SKM-1 treated with dmso at 0.1 percent for 144 hours (cell line): ENCODE data around the gene KDM4C.
A peak's percentile ranks its signal among the peaks of the same experiment; 100 is the strongest.
"Not testable (repeated sequence)": the region's sequence is repeated elsewhere in the genome, so short reads cannot be mapped to it uniquely, and the experiment has no call there.

Source experiments
- DNase-seq: peaks from one replicate; lab custom pipeline; 2025; ENCODE audit not compliant: unreplicated experiment; lab: John Stamatoyannopoulos, UW

KDM4C gene

DNA sequence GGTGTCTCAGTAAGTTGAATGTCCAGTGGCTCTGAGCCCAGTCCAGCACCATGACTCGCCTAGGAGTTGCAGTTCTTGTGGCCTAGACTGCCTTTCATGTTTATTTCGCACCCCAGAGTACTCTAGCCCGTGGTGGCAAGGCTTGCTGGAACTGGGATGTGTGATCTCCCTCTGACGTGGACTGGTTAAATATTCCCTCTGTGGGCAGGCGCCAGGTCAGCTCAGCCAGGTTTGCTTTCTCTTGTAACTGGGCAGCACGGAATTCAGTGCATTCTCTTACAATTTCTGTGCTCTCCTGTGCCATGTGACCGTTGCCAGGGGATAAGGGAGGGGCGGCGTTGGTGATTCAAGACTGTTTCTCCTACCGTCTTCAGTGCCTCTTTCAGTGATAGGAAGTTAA, 270.8 kb downstream of the KDM4C start:
- DNase-seq: no peak

DNA sequence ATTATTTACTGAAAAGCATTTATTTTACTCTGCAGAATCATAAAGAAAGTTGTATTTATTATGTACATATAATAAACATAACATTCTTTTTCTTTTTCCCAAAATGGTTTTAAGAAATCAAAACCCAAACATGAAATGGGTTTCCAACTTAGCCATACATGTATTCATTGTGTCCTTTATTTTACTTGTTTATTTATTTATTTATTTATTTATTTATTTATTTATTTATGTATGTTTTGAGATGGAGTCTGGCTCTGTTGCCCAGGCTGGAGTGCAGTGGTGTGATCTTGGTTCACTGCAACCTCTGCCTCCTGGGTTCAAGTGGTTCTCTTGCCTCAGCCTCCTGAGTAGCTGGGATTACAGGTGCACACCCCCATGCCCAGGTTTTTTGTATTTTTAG, 273.2 kb downstream of the KDM4C start:
- DNase-seq: not testable (repeated sequence)

DNA sequence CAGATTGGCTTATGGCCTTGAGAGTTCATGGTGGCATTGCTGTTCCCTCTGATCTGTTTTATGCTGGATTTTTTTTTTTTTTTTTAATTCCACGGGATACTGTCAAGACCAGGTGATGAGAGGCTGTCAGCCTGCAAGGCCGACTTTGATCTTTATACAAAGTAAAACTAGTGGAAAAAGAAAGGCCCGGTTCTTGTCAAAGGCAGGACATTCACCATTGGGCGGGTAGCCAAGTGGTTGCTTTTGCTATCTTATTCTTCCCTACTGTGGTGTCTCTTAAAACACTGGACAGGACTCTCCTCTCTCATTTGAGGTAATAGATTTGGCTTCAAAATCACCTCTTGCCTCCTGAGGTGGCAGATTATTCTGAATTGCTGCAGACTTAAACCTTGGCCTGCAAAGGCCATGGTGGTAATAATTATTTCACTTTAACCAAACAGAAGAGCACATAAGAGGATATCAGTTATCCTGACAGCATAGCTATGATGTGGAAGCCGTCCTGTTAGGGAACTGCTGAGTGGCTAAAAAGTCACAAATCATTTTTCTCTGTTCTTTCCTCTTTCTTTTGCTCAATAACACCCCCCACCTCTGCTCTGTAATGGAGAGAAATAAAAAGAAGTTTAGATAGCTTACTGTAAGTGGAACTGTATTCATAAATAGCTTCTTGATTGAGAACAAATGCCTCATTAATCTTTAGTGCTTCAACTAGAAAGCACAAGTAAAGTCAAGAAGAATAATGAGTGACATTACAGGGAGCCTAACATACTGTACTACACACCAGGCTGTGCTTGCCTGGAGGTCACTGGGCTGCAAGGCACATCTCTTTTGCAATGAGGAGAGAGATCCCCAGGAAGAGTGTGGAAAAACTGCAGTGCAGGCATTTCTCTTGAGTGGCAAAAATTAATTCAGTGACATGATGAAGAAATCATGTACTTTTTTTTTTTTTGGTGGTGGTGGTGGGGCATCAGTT, 275.6 kb downstream of the KDM4C start:
- DNase-seq: no peak

DNA sequence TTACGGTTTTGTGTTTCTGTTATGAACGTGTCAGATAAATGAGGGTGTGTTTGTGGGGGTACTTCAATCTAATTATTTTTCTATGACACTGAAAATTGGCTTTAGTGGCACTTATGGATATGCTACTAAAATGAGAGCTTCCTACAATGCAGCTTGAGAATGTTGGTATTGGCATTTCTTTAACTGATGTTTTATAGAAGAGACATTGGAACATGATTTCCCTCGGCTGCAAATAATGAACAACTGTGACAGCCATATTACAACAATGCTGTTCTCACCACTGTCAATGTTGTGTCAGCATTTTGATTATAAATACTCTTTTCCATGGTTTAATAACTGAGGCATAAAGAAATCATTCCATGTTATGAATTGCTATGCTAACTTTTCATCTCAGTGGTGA, 279.4 kb downstream of the KDM4C start:
- DNase-seq: no peak

DNA sequence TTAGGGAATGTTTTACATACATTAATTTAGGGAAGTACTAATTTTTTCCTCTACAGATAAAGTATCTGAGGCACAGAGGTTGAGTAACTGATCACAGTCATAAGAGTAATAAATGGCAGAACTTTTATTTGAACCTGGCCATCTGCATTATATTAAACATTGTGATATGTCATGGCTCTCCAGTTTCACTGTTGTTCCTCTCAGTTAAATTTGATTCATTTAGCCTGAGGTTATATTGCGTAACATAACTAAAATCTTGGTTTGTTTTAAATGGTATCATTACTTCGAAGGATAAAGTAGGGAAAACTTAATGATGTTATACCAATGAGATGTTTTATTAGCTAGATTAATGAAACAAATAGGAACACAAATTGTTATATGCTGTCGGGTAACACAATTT, 284.4 kb downstream of the KDM4C start:
- DNase-seq: no peak

DNA sequence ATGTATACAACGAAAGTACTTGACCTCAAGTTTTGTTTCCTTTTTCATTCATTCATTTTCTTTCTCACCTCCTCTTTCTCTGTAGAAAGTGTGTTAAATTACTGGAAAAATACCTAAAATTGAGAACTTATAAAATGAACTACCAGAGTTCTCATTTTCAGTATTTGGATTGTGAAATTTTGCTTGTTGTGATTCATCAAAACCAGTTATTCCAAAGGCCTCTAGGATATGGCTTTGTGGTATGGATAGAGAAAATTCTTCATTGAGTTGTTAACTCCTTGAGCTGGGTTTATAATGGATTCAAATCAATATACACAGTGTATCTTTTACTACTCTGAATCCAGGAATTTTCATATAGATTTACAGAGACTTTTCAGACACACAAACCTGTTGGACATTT, 287.6 kb downstream of the KDM4C start:
- DNase-seq: no peak

DNA sequence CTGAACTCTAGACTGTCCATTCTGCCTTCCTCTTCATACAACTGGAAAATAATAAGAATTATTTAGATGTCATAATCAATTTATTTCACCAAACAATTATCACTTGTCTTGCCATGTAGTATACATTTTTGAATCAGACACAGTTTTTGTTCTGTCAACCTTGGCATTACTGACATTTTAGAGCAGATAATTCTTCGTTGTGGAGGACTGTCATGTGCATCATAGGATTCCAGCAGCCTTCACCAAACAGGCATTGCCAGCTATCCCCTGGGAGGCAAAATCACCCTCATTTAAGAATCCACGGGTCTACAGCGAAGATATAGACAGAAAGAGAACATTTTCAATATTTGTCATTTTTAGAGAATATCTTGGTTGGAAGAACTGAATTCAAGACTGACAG, 293.9 kb downstream of the KDM4C start:
- DNase-seq: no peak

DNA sequence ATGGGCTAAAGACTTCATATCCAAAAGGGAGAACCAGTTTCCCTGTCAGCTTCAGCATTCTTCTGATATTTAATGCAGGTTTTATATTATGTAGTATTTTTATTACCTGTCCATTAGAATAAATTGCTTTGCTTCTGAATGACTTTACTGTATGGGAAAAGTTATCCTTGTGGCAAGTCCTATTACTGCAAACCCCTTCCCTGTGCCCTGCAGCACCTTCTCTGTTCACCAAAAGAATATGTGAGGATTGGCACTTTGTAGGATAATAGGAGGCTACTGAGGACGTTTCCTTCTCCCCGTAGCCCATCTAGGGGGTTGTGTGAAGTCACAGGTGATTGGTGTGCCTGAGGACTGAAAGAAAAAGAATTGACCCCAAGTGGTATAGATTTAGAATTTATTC, 296.1 kb downstream of the KDM4C start:
- DNase-seq: no peak

DNA sequence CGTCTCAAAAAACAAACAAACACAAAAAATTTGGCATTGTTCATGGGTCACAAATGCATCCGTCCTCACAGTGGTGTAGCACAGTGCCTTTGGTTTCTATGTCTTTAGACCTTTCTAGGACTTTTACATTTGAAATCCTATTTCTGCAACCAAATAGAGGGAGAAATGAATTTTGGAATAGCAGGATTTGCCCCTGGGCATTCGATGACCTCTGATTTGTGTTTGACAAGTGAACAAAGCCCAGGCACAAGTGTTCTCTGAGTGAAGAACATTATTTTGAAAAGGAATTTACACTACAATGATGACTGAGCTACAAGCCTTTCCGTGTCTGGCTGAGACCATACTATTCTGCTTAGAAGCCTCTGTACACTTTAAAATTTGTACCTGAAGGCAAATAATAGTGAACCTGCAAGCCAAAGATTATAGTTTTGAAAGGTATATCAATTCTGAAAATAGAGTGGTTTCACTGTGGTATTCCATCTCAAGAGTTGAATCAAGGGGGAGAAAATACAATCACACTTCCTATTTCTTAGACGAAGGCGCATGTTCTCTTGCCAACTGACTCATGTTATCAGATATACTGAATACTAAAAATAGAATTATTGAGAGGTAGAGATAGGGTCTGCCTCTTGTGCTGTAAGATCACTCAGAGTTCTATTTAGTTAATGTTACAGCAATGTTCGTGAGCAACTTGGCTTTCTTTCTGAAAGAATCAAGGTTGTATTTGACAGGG, 297.6 kb downstream of the KDM4C start:
- no peak for DNase-seq

DNA sequence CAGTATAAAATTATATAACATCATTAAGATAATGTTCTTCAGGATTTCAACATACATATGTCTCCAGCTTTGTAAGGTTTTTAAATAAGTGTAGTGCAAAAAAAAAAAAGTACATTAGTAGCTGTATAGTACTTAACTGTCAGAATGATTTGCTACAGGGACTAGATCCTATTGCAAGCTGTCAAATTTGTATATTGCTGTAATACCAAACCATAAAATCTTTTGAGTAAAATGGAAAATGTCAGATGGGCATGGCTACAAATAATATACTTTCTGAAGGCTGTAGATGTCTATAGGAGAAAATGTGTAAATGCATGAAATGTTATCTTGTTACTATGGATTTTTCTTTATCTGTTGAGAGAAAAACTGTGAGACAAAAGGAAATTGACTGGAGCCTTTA, 298.5 kb downstream of the KDM4C start:
- DNase-seq: no peak

DNA sequence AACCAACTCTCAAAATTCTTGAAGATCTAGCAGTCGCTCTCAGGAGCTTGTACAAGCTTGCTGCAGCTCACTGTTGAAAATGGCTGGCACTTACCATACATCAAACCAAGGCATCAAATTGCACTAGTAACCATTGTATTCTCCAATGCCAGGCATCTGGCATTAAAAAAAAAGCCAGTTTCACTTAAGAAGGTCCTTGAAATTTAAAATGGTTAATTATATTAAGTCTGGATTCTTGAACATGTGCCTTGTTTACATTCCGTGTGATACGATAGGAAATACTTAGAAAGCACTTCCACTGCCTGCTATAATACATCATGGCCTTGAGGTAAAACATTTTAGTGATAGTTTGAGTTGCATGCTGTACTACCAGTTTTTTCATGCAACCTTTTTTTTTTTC, 300.7 kb downstream of the KDM4C start:
- DNase-seq: no peak

DNA sequence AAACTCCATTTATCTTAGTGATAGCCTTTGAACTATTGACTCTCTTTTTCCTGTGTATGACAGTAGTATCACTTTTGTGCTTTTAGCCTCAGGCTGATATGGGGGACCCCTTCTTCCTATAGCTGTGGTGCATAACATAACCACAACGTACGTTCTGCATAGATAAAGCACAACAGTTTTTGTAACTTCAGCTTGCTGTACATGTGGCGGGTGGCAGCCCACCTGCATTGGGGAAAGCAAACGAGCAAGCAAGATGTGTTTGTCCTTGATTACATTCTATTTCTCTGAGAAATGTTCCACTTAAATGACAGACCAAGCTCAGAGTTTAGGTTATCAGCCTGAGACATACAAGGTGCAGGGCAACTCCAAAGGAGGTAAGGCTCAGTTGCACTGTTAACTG, 309.4 kb downstream of the KDM4C start:
- no peak for DNase-seq

DNA sequence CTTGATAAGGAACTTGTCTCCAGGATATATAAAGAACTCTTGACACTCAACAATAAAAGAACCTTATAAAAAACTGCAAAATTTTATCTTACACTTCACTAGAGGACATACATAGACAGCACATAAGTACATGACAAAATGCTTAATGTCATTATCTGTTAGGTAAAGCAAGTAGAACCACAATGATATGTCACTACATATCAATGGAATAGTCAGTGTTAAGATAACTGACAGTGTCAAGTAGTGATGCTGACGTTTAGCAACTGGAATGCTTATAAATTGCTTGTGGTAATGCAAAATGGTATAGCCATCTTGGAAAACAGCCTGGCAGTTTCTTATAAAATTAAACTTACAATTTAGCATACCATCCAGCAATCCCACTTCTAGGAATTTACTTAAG, 314.1 kb downstream of the KDM4C start:
- DNase-seq: no peak

DNA sequence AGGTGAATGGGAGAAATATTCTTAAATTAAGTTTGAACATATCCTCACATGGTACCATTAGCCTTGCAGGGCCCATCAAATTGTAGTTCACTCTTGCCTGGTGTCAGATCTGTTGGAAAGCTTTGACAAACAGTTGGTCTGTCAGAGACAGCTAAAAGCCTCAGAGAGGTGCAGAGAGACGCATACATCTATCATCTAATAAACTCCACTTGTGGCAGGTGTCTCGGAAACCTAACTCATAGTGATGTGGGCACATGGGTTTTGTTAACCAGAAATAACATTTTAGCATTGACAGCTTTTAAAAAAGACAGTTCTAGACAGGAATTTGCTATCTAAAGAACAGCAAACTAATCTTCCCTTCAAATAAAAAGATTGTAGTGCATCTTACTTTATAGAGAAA, 315.9 kb downstream of the KDM4C start:
- DNase-seq: no peak

DNA sequence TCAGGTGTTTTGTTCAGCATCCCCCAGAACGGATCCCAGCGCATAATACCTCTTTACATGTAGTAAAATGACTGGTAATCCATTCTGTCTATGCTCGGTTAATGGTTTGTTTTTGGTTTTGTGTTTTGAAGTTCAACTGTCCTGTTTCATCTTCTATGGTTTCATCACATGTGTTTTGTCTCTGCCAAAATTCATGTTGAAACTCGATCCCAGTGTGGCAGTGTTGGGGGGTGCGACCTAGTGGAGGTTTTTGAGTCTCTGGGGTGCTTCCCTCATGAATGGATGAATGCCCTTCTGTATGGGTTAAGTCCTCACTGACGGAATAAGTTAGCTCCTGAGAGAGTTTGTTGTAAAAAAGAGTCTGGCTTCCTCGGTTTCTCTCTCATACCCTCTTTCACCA, 317.4 kb downstream of the KDM4C start:
- DNase-seq: no peak

DNA sequence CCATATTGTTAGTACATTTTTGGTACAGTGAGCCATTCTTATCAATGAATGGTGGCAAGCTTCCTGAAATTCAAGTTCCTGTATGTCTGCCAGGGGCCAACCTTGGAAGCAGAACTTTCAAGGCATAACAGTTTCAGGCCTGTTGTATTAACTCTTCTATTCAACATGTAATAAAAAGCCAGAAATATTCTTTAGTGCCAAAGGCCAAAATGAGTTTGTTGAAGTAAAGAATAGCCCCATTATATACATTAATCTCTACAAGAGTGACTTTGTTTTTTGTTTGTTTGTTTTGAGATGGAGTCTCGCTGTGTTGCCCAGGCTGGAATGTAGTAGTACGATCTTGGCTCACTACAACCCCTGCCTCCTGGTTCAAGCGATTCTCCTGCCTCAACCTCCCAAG, 321.3 kb downstream of the KDM4C start:
- DNase-seq: no peak

DNA sequence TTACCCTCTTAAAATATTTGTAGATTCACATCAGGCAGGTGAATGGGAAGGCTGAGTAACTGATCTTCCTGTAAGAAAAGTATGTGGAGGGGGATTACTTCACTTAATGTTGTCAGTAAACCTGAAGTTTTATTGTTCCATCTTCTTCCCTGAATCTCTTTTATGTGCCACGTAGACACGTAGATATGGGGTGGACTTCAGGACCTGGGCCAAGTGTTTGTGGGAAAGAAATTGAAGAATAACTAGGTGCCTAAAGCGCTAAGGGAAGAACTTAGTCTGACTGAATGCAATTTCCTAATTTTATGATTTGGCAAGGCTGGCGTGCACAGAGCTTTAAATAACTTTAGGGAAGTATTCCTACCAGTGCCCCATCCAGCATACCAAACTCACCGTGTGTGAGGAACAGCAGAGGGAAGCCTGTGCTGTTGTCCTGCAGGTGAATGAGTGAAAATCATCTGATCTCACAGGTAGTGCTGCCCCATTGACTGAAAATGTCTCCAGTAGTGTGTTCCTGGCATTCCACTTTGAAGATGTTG, 323.4 kb downstream of the KDM4C start:
- DNase-seq: peak; percentile 73

DNA sequence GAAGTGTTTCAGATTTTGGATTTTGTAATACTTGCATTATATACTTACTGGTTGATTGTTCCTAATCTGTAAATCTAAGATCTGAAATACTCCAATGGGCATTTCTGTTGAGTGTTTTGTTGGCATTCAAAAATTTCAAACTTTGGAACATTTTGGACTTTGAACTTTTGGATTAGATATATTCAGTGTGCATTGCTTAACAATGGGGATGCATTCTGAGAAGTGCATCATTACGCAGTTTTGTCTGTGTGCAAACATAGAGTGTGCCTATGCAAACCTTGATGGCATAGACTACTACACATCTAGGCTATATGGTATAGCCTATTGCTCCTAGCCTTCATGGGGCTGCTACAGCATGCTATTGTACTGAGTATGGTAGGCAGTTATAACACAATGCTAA, 325.4 kb downstream of the KDM4C start:
- no peak for DNase-seq

DNA sequence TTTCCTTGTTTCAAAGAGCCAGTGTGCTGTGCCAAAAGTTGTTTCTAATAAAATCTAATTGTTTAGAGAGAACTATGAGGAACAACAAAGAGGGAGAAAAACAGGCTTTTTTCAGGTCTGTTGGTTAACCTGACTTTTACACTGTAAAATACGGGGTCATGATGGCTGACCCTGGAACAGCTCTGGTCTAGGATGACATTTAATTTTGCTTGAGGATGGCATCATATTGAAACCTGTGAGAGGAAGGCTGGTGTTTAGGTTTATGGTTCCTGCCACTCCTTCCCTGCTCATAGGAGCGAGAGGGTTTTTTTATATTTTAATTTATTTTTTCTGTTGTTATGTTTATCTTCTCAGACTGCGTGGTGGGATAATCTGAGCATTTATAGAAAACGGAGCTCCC, 327.6 kb downstream of the KDM4C start:
- no peak for DNase-seq

DNA sequence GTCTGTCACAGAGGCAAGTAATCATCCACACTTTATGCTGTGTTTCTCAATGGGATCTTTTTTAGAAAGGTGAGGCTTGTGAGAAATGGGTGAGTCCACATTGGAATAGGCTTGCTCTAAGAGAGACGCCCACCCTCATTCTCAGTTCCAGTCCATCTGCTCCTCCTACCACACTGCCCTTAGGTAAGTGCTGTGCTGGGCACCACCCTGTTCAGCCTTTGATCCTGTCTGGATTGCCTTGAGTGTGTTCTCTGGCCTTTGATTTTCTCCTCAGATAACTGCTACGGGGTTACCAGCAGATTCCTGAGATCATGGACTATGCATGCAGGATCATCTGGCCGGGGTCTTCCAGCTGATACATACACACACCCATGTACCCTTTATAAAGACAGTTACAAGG, 328.6 kb downstream of the KDM4C start:
- DNase-seq: no peak

DNA sequence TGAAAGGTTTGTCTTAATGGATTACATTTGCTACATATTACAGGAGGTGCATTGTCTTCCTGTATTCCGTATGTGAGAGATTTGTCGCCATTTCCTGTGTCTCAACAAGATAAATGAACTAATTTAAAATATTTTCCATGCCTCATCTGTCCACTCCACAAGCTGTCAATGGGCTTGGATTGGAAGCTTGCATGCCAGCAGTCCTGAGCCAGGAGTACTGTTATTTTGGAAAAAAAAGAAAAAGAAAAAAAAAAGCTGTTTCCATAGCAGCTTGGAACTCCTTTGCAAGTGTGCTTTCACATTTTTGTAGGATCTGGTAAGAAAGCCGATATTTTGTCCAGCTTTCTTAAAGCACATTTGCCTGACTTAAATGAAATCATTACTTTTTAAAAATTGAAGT, 330.8 kb downstream of the KDM4C start:
- no peak for DNase-seq
